Nephron progenitor cell (in vitro differentiated cells): ENCODE data around the gene MXI1.
A peak's percentile ranks its signal among the peaks of the same experiment; 100 is the strongest.

Experiments
- DNase-seq: peaks from one replicate; pipeline ENCODE4 v3.0.0; 2021
- H3K27ac Mint-ChIP-seq: 2 replicates; pipeline ENCODE4 v1.8.0; 2021; ENCODE audit warnings: mild to moderate bottlenecking, moderate library complexity, mixed read lengths
- H3K27me3 Mint-ChIP-seq: 2 replicates; pipeline ENCODE4 v1.8.0; 2021; ENCODE audit warnings: mild to moderate bottlenecking, low read depth, mixed read lengths; ENCODE audit not compliant: poor library complexity
- H3K36me3 Mint-ChIP-seq: 2 replicates; pipeline ENCODE4 v1.8.0; 2021; ENCODE audit warnings: low read depth, mixed read lengths
- H3K4me1 Mint-ChIP-seq: 2 replicates; pipeline ENCODE4 v1.8.0; 2021; ENCODE audit warnings: mixed read lengths
- H3K4me3 Mint-ChIP-seq: 2 replicates; pipeline ENCODE4 v1.8.0; 2021; ENCODE audit warnings: mild to moderate bottlenecking, moderate library complexity, mixed read lengths
- H3K9me3 Mint-ChIP-seq: 2 replicates; pipeline ENCODE4 v1.8.0; 2021; ENCODE audit warnings: mild to moderate bottlenecking, moderate library complexity, mixed read lengths
- CTCF ChIP-seq: fragments of 200-600 bp; sonication (generic); IDR thresholded peaks from 2 replicates; pipeline ENCODE4 v1.5.0; 2021; ENCODE audit warnings: antibody characterized with exemption

Gene MXI1

GRCh38 chr10:110225441-110225755 is 18.0 kb downstream of the MXI1 start:
- Mint-ChIP-seq H3K36me3 (peaks cover 30% of the 10 kb centered on the region), H3K4me3 (peak overlapping the region; percentile 80), H3K4me1 (peaks cover 43% of the 10 kb centered on the region), H3K9me3 (no peaks in the 10 kb centered on the region), H3K27ac (peak overlapping the region; percentile 88), H3K27me3 (peaks cover 26% of the 10 kb centered on the region)
- no peak for TF ChIP-seq CTCF
- no peak for DNase-seq

DNA sequence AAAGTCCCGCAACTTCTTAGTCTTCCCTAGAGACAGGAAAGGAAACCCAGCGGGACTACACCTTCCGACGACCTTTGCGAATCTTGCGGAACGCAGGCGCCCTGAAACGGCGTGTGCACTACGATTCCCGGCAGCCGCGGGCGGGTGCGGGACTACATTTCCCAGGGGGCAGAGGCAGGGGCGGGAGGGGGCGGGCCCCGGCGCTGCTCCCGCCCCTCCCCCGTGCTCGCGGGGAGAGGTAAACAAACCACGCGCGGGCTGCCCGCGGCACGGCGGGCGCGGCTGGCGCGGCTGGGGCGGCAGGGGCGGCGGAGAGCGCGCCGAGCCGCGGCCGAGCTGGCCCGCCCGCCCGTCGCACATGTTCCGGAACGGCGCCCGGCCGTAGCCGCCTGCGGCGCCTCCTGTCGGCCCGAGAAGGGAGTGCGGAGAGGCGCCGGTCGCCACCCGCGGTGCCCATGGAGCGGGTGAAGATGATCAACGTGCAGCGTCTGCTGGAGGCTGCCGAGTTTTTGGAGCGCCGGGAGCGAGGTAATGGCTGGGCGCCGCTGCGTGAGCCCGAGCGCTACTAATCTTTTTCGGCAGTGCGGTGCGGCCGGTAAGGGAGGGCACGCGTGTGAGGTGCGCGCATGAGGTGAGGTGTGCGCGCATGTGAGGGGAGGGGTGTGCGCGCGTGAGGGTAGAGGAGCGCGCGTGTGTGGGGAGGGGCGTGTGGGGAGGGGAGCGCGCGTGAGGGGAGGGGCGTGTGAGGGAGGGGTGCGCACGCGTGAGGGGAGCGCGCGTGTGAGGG is 18.5 kb downstream of the MXI1 start:
- Mint-ChIP-seq H3K9me3 (no peaks in the 10 kb centered on the region), H3K36me3 (peaks cover 36% of the 10 kb centered on the region), H3K4me1 (peaks cover 38% of the 10 kb centered on the region), H3K4me3 (peak overlapping the region; percentile 90), H3K27ac (peak overlapping the region; percentile 92), H3K27me3 (peaks cover 22% of the 10 kb centered on the region)
- DNase-seq = peak; percentile 85
- peak; percentile 52 for TF ChIP-seq CTCF

DNA sequence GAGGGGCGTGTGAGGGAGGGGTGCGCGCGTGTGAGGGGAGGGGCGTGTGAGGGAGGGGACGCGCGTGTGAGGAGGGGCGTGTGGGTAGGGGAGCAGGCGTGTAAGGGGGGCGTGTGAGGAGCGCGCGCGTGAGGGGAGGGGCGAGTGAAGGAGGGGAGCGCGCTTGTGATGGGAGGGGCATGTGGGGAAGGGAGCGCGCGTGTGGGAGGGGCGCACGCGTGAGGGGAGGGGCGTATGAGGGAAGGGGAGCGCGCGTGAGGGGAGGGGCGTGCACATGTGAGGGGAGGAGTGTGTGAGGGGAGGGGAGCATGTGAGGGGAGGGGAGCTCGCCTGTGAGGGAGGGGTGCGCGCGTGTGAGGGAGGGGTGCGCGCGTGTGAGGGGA is 19.1 kb downstream of the MXI1 start:
- DNase-seq = peak; percentile 86
- peak overlapping the region; percentile 92 for H3K27ac Mint-ChIP-seq
- peak overlapping the region; percentile 90 for H3K4me3 Mint-ChIP-seq

DNA sequence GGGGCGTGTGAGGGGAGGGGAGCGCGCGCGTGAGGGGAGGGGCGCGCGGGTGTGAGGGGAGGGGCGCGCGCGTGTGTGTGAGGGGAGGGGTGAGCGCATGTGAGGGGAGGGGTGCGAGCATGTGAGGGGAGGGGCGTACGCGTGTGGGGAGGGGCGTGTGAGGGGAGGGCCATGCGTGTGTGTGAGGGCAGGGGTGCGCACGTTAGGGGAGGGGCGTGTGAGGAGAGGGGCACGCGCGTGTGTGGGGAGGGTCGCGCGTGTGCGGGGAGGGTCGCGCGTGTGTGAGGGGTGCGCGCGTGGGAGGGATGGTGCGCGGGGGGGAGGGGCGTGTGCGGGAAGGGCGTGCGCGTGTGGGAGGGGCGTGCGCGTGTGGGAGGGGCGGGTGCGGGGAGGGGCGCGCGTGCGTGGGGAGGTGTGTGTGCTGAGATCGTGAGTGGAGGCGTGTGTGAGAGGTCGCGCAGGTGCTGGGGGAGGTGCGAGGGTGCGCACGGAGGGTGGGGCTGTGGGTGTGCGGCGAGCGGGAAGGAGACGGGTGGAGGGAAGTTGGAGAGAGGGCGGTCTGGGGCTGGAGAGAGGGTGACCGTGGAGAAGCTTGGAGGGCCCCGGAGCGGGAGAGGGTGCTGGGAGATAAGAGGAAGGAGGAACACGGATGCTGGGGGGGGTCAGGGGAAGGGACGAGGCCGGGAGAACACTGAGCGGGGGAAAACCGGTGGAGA is 19.7 kb downstream of the MXI1 start:
- H3K4me3 Mint-ChIP-seq = peak overlapping the region; percentile 90
- H3K9me3 Mint-ChIP-seq = no peaks in the 10 kb centered on the region
- peaks cover 22% of the 10 kb centered on the region for H3K27me3 Mint-ChIP-seq
- H3K4me1 Mint-ChIP-seq = peaks cover 27% of the 10 kb centered on the region
- TF ChIP-seq CTCF = no peak
- peak overlapping the region; percentile 78 for H3K27ac Mint-ChIP-seq
- DNase-seq = peak; percentile 79
- H3K36me3 Mint-ChIP-seq = peaks cover 42% of the 10 kb centered on the region

More for the DNA sequence above, 19.1 kb downstream of the MXI1 start:
- H3K36me3 Mint-ChIP-seq = peaks cover 37% of the 10 kb centered on the region
- H3K9me3 Mint-ChIP-seq = no peaks in the 10 kb centered on the region
- peaks cover 18% of the 10 kb centered on the region for H3K27me3 Mint-ChIP-seq
- no peak for TF ChIP-seq CTCF
- H3K4me1 Mint-ChIP-seq = peaks cover 32% of the 10 kb centered on the region

DNA sequence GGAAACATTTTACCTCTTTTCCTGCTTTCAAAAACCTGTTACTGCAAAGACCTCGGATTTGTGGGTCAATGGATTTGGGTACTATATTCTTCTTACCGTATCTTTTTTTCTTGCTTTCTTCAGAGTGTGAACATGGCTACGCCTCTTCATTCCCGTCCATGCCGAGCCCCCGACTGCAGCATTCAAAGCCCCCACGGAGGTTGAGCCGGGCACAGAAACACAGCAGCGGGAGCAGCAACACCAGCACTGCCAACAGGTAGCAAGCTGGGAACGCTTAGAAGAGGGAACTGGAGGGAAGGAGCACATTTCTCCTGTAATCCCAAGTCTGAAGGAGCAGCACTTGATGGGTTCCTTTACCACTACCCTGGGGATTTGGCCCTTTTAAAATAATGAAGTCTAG is 20.7 kb downstream of the MXI1 start:
- Mint-ChIP-seq H3K27ac (no peak overlapping the region), H3K36me3 (peaks cover 49% of the 10 kb centered on the region), H3K27me3 (peaks cover 22% of the 10 kb centered on the region), H3K4me1 (peaks cover 17% of the 10 kb centered on the region), H3K4me3 (peak overlapping the region; percentile 90), H3K9me3 (no peaks in the 10 kb centered on the region)
- no peak for TF ChIP-seq CTCF
- no peak for DNase-seq
